Endothelial cell of umbilical vein (primary cell): ENCODE measurements around the gene INPP5F.
A peak's percentile ranks its signal among the peaks of the same experiment; 100 is the strongest.

Experiments
- CTCF ChIP-seq, 2 donors: IDR thresholded peaks; 1 replicate in 1 of 2; 2 replicates in 1 of 2; pipeline ENCODE4 v1.5.1; 2011; ENCODE audit warnings: low read length in 2 of 2, mild to moderate bottlenecking in 2 of 2, moderate library complexity in 2 of 2, control low read depth in 1 of 2, inconsistent platforms in 1 of 2, low read depth in 1 of 2; ENCODE audit not compliant: insufficient read depth in 1 of 2; ENCODE audit errors: extremely low read depth in 1 of 2
- JUN ChIP-seq: IDR thresholded peaks from 2 replicates; pipeline ENCODE4 v1.6.1; 2011; ENCODE audit warnings: borderline replicate concordance, low read depth; ENCODE audit not compliant: insufficient read length, insufficient read depth
- MYC ChIP-seq: IDR thresholded peaks from one replicate; pipeline ENCODE4 v1.6.1; 2011; ENCODE audit warnings: mild to moderate bottlenecking, low read depth, low read length
- POLR2A ChIP-seq: IDR thresholded peaks from 2 replicates; pipeline ENCODE4 v1.6.1; 2012; ENCODE audit warnings: low read depth, mild to moderate bottlenecking, control low read depth, low read length
- POLR2AphosphoS5 ChIP-seq: IDR thresholded peaks from 2 replicates; pipeline ENCODE4 v1.6.1; 2012; ENCODE audit warnings: low read depth, mild to moderate bottlenecking, control low read depth, low read length, moderate library complexity; ENCODE audit not compliant: insufficient read depth

GRCh38 chr10:119859420-119860258, 133.8 kb downstream of the INPP5F start:
- TF ChIP-seq POLR2AphosphoS5: no peak
- TF ChIP-seq POLR2A: no peak
- peak; percentile 27 to 36 for TF ChIP-seq CTCF (IDR thresholded peaks at IDR 0.05; ENCODE audit: extremely low read depth in 1 of 2, insufficient read depth in 1 of 2, low read depth in 1 of 2, low read length in 2 of 2)
- TF ChIP-seq MYC: no peak
- no peak for TF ChIP-seq JUN
